HEK293T (cell line): Measurements from ENCODE around the gene SLAMF6.

Experiments used
- BHLHE40 ChIP-seq: fragments of 450-650 bp; IDR thresholded peaks from 2 replicates; pipeline ENCODE4 v1.6.1; 2016; ENCODE audit warnings: mild to moderate bottlenecking, moderate library complexity, borderline replicate concordance
- SP1 ChIP-seq: fragments of 450-650 bp; IDR thresholded peaks from 2 replicates; pipeline ENCODE4 v1.6.1; 2017
- SUZ12 ChIP-seq: fragments of 450-650 bp; IDR thresholded peaks from 2 replicates; pipeline ENCODE4 v1.6.1; 2016; ENCODE audit warnings: mild to moderate bottlenecking
- TARDBP ChIP-seq: fragments of 450-650 bp; IDR thresholded peaks from 2 replicates; pipeline ENCODE4 v1.6.1; 2016
- TF ChIP-seq, protein P1 (sequence below): fragments of 450-650 bp; IDR thresholded peaks from 2 replicates; pipeline ENCODE4 v1.6.1; 2016

DNA sequence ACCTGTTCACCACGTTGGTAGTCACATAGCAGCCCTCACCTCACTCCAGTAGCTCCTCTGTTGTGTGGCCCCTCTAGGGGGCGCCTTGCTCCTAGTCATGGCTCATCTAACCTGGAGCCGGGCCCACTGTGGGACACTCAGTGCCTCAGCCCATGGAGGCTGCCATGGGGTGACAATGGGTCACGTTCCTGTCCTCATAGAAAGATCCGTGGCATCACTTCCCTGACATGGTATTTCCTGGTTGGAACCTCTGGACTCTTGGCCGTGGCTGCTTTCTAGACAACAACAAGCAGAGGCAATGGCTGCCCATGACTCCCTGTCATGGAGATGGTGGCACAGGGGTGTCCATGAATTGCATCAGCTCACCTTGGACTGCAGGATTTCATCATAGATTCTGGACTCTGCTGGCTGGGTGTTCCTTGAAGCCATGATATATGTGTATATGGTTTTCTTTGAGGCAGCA lies 27.5 kb upstream of the SLAMF6 start:
- TF ChIP-seq BHLHE40 (no peak), SP1 (no peak), SUZ12 (no peak), TARDBP (no peak)
- TF ChIP-seq, protein P1, sequence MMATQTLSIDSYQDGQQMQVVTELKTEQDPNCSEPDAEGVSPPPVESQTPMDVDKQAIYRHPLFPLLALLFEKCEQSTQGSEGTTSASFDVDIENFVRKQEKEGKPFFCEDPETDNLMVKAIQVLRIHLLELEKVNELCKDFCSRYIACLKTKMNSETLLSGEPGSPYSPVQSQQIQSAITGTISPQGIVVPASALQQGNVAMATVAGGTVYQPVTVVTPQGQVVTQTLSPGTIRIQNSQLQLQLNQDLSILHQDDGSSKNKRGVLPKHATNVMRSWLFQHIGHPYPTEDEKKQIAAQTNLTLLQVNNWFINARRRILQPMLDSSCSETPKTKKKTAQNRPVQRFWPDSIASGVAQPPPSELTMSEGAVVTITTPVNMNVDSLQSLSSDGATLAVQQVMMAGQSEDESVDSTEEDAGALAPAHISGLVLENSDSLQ, result no peak
